Spinal cord (tissue), 10 donors: ENCODE data around the gene NKD2. TPM values are rescaled to one million over a fixed set of nuclear protein-coding genes. Genes with fewer than 3 reads are reported as not detected.

ENCODE experiments used
- DNase-seq, 6 donors: peaks; one replicate each; pipeline versions ENCODE4 v3.0.0 to v3.0.0-alpha.2; 2013 to 2015; ENCODE audit warnings: low spot score in 6 of 6, low read depth in 4 of 6
- H3K27ac ChIP-seq: one replicate; pipeline ENCODE4 v1.5.1; 2013; ENCODE audit warnings: low read depth, low read length, control low read depth
- H3K27me3 ChIP-seq: one replicate; pipeline ENCODE4 v1.6.1; 2013; ENCODE audit warnings: low read length; ENCODE audit not compliant: control insufficient read depth, insufficient read depth
- H3K36me3 ChIP-seq: one replicate; pipeline ENCODE4 v1.6.1; 2013; ENCODE audit warnings: low read length; ENCODE audit not compliant: control insufficient read depth, insufficient read depth
- H3K4me1 ChIP-seq: one replicate; pipeline ENCODE4 v1.6.1; 2013; ENCODE audit warnings: low read length; ENCODE audit not compliant: control insufficient read depth, insufficient read depth
- H3K4me3 ChIP-seq: one replicate; pipeline ENCODE4 v1.5.1; 2013; ENCODE audit warnings: low read depth, low read length, control low read depth
- H3K9me3 ChIP-seq: one replicate; pipeline ENCODE4 v1.6.1; 2013; ENCODE audit warnings: low read length; ENCODE audit not compliant: control insufficient read depth, insufficient read depth
- WGBS: methylation state at CpG from one replicate; pipeline ENCODE4 v1.1.5; 2013; ENCODE audit warnings: missing lambda C conversion rate; ENCODE audit not compliant: insufficient coverage; 5-methylcytosine and 5-hydroxymethylcytosine counted together
- polyA plus RNA-seq, 2 donors: library from polyadenylated mRNA; unstranded; fragments of 120-200 nt; gene quantifications; one replicate each; pipeline ENCODE4 v1.2.1, GENCODE V29; 2013; ENCODE audit not compliant: insufficient read length in 2 of 2
- total RNA-seq, 2 donors: library from RNA; depleted of rRNA in 1 of 2; stranded (reverse); fragments of 120-200 nt in 1 of 2; fragments of >200 nt in 1 of 2; gene quantifications; one replicate each; pipeline versions ENCODE4 v1.2.3 to v1.2.4, GENCODE V29; 2013 to 2014
- donor health status: healthy.

NKD2 gene
- total and polyA plus RNA-seq, 4 donors = 5.1 to 25.2 (median 15.4) TPM

GRCh38 chr5:1026700-1027621 lies 18.4 kb downstream of the NKD2 start:
- DNase-seq = no peak
- Histone ChIP-seq H3K27me3 (no peaks in the 10 kb centered on the region), H3K9me3 (no peaks in the 10 kb centered on the region), H3K36me3 (peaks cover 8% of the 10 kb centered on the region), H3K4me1 (peaks cover 21% of the 10 kb centered on the region), H3K4me3 (no peak overlapping the region), H3K27ac (no peak overlapping the region)
- WGBS = 84% methylated on average over 29 of the region's 29 CpGs

- H3K4me1 ChIP-seq = peaks cover 21% of the 10 kb centered on the region
- no peak for DNase-seq
- no peak overlapping the region for H3K27ac ChIP-seq
- H3K27me3 ChIP-seq = no peaks in the 10 kb centered on the region
- H3K36me3 ChIP-seq = peaks cover 9% of the 10 kb centered on the region
- 92% methylated on average over 40 of the region's 40 CpGs for WGBS
- H3K4me3 ChIP-seq = no peak overlapping the region
- no peaks in the 10 kb centered on the region for H3K9me3 ChIP-seq
These were observed 19.2 kb downstream of the NKD2 start for GRCh38 chr5:1027631-1028441.

GRCh38 chr5:1028481-1029281 lies 20.1 kb downstream of the NKD2 start:
- H3K27ac ChIP-seq = no peak overlapping the region
- H3K36me3 ChIP-seq = peaks cover 18% of the 10 kb centered on the region
- DNase-seq = no peak
- H3K9me3 ChIP-seq = no peaks in the 10 kb centered on the region
- H3K4me3 ChIP-seq = no peak overlapping the region
- H3K27me3 ChIP-seq = no peaks in the 10 kb centered on the region
- WGBS = 81% methylated on average over 23 of the region's 26 CpGs
- peaks cover 28% of the 10 kb centered on the region for H3K4me1 ChIP-seq

GRCh38 chr5:1029282-1029944 lies 20.8 kb downstream of the NKD2 start:
- peaks cover 30% of the 10 kb centered on the region for H3K4me1 ChIP-seq
- peak in 2 of 6 donors; percentile 52 to 53 for DNase-seq
- no peak overlapping the region for H3K4me3 ChIP-seq
- H3K27me3 ChIP-seq = no peaks in the 10 kb centered on the region
- no peaks in the 10 kb centered on the region for H3K9me3 ChIP-seq
- no peak overlapping the region for H3K27ac ChIP-seq
- H3K36me3 ChIP-seq = peaks cover 24% of the 10 kb centered on the region
- 88% methylated on average over 20 of the region's 24 CpGs for WGBS

GRCh38 chr5:1029945-1030625 lies 21.5 kb downstream of the NKD2 start:
- Histone ChIP-seq H3K9me3 (no peaks in the 10 kb centered on the region), H3K27me3 (no peaks in the 10 kb centered on the region), H3K4me1 (peaks cover 30% of the 10 kb centered on the region), H3K36me3 (peaks cover 29% of the 10 kb centered on the region), H3K27ac (no peak overlapping the region), H3K4me3 (no peak overlapping the region)
- 85% methylated on average over 8 of the region's 10 CpGs for WGBS
- no peak for DNase-seq

- Histone ChIP-seq H3K4me1 (peaks cover 30% of the 10 kb centered on the region), H3K27me3 (no peaks in the 10 kb centered on the region), H3K36me3 (peaks cover 36% of the 10 kb centered on the region), H3K9me3 (no peaks in the 10 kb centered on the region), H3K4me3 (no peak overlapping the region), H3K27ac (no peak overlapping the region)
- DNase-seq = no peak
- 57% methylated on average over 9 of the region's 10 CpGs for WGBS
These were observed 22.2 kb downstream of the NKD2 start for GRCh38 chr5:1030801-1031271.

- Histone ChIP-seq H3K9me3 (no peaks in the 10 kb centered on the region), H3K36me3 (peaks cover 39% of the 10 kb centered on the region), H3K4me1 (peaks cover 30% of the 10 kb centered on the region), H3K4me3 (no peak overlapping the region), H3K27me3 (no peaks in the 10 kb centered on the region), H3K27ac (no peak overlapping the region)
- WGBS = 87% methylated on average over 19 of the region's 19 CpGs
- DNase-seq = no peak
These were observed 22.8 kb downstream of the NKD2 start for GRCh38 chr5:1031306-1031959.

- peaks cover 30% of the 10 kb centered on the region for H3K4me1 ChIP-seq
- H3K9me3 ChIP-seq = no peaks in the 10 kb centered on the region
- H3K27me3 ChIP-seq = no peaks in the 10 kb centered on the region
- no peak overlapping the region for H3K4me3 ChIP-seq
- DNase-seq = no peak
- H3K27ac ChIP-seq = no peak overlapping the region
- H3K36me3 ChIP-seq = peaks cover 42% of the 10 kb centered on the region
- 79% methylated on average over 16 of the region's 16 CpGs for WGBS
These were observed 23.4 kb downstream of the NKD2 start for GRCh38 chr5:1032011-1032410.
